KBM-7 (cell line): ENCODE measurements around the gene LMAN2L.

Source experiments
- DNase-seq: peaks from one replicate; pipeline ENCODE4 v3.0.0-alpha.2; 2015
- in situ Hi-C: fragments of 300-500 bp; cut with MboI; formaldehyde crosslinking; loops from 2 replicates; pipeline ENCODE4 v1.14.3; 2020; ENCODE audit warnings: low sequenced_read_pairs, low pct_unique_long_range_greater_than_20kb, mixed read lengths

LMAN2L gene

DNA sequence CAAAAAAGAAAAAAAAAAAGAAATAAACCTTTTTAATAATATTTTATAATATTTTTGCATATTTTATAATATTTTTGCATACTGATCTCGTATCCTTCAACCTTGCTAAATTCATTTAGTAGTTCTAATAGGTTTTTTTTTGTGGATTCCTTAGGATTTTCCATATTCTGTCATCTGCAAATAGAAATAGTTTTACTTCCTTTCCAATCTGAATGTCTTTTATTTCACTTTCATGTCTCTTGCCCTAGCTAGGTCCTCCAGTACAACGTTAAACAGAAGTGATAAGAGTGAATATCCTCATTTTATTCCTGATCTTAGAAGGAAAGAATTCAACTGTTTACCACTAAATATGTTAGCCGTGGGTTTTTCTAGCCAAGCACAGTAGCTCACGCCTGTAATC, 13.7 kb downstream of the LMAN2L start:
- in situ Hi-C loops: no loop called here
- no peak for DNase-seq

DNA sequence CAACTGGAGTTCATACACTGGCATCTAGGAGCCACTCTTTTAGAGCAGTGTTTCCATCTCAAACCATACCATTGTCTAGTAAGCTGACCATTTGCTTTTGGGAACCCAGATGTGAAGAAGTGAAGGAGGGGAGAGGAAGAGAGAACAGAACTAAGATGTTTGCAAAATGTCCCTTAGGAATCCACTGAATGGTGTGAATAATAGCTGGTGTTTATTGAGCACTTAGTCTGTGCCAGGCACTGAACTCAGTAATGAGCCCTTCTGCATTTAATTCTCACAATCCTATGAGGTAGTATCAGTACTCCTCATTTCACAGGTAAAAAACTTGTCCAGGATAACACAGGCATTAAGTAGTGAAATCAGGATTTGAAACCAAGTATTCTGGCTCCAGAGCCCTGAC, 23.5 kb downstream of the LMAN2L start:
- in situ Hi-C loops: no loop called here
- DNase-seq: no peak

DNA sequence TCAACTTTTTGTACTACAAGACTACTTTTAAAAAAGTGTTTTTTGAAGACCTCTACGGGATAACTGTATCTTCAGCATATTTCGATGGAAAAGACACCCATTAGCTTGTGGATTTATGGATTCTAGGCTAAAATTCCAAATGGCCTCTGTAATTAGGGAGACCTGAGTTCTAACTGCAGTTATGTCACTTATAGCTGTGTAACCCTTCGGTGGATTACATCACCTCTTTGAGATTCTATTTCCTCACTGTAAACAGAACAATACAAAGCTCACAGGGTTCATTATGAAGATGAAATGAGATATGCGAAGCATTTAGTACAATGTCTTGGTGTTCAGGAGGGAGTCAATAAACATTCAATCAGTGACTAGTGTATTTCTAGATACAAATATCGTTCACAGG, 24.2 kb downstream of the LMAN2L start:
- in situ Hi-C loops: no loop called here

DNA sequence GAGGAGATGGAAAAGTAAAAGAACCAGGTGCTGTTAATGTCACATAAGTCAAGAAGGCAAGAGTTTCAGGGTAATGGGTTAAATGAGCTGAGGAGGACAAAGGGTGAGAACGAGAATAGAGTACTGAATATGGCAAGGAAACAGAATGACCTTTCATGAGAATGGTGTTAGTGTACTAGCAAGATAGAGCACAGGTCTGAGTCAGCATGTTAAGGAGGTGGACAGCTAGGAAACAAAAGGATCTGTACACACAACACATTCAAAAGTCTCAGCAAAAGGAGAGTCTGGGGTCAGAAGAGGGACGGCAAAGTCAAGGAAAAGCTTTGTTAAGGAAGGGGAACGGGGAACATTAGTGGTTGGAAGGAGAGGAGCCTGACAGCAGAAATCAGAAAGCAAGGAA, 28.9 kb downstream of the LMAN2L start:
- DNase-seq: no peak
- in situ Hi-C loops: no loop called here

More for the DNA sequence above, 24.2 kb downstream of the LMAN2L start:
- no peak for DNase-seq

DNA sequence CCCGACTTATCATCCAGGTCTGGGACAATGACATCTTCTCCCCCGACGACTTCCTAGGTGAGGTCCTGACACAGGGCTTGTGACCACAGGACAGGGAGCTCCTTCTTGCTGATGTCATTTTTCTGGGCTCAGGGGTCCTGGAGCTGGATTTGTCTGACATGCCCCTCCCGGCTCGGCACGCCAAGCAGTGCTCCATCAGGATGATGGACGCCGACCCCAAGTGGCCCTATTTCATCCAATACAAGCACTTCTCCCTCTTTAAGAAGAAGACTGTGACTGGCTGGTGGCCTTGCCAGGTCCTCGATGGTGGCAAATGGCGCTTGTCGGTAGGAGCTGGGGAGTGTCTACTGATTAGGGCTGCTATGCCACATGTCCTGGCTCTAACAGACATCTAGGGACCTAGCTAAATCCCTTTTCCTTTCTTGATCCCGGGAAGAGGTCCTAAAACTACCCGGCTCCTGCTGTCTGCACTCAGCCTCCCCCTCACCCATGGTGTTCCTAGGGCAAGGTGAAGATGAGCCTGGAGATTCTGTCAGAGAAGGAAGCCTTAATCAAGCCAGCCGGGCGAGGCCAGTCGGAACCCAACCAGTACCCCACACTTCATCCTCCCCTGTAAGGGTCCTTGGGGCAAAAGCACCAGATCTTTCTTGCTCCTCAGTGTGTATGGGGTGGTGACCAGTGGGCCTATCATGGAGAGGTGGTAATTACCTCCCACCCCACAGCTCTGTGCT, 36.7 kb downstream of the LMAN2L start:
- no peak for DNase-seq
- in situ Hi-C loops: no loop called here

DNA sequence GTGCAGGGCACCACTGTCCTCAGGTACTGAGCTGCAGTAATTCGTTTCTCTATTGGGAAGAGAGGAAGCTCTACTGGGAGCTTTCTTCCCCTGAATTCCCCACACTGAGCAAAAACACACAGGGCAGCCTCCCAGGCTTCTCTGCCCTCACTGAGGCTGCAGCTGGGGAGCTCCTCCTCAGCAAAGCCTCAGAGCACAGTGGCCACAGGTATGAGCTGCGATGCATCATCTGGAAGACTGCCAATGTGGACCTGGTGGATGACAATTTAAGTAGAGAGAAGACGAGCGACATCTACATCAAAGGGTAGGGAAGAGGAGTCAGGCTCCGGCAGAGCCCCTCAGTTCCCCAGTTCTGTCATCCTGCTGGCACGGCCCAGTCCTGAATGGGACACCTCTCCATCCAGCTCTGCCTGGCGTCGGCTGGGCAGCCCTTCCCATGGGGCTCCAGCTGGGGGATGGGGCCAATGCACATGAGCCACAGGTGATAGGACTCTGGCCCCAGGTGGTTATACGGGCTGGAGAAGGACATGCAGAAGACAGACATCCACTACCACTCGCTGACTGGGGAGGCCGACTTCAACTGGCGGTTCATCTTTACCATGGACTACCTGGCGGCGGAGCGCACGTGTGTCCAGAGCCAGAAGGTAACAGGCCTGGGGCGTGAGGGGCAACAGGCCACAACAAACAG, 37.6 kb downstream of the LMAN2L start:
- in situ Hi-C loops: no loop called here
- no peak for DNase-seq

DNA sequence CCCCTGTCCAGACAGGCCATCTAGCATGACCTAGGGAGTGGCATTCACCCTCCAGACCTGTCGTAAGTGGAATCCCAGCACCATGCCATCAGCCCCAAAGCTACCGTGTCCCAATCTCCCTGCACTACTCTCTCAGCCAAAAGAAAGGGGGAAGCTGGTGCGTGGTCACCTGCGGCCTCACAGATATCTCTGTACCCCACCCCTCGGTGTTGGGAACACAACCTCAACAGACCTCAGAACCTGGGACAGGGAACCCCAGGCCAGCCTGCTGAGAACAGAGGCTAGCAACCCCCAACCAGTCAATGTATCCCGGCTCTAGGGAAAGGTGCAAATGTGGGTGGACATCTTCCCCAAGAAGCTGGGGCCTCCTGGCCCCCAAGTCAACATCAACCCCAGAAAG, 38.2 kb downstream of the LMAN2L start:
- no peak for DNase-seq
- in situ Hi-C loops: no loop called here

DNA sequence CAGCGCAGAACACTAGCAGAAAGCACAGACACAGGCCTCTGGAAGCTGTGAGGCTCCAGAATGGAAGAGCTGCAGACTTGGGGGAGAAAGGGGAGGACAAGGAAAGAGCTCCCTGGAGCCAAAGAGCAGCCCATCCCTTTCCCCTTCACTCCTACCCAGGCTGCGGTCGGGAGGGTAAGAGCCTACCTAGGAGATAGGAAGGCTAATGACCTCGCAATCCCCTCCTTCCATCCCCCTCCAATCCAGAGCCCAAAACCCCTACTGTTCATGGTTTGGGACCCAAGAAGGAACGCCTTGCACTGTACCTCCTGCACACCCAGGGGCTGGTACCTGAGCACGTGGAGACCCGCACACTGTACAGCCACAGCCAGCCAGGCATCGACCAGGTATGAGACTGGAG, 39.8 kb downstream of the LMAN2L start:
- in situ Hi-C loops: no loop called here
- no peak for DNase-seq

DNA sequence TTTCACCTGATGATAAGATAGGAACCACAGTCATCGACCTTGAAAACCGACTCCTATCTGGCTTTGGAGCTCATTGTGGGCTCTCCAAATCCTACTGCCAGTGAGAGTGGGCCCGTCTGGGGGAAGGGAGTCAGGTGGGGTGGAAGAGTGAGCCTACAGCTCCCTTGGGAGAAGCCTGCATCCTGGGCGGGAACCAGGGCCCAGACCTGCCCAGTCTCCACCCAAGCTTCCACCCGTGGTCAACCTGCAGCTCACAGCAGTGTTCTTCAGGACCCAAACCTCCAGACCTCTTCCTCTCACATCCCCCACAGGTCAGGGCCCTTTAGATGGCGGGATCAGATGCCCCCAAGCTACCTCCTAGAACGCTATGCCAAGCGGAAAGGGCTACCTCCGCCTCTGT, 40.2 kb downstream of the LMAN2L start:
- in situ Hi-C loops: no loop called here
- DNase-seq: no peak

DNA sequence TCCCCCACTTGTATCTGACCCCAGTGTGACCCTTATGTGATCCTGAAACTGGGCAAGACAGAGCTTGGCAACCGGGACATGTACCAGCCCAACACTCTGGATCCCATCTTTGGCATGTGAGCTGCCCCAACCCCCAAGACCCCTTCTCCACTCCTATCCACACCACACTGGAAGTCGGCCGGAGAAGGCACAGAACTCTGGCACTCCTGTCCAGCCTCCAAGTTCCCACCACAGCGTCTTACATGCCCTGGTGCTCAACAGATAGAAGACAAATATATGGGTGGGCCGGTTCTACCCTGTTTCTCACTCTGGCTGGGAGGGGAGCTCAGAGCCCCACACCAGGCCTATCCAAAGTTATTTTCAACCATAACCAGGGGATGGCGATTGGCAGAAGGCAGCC, 40.8 kb downstream of the LMAN2L start:
- in situ Hi-C loops: no loop called here
- no peak for DNase-seq

DNA sequence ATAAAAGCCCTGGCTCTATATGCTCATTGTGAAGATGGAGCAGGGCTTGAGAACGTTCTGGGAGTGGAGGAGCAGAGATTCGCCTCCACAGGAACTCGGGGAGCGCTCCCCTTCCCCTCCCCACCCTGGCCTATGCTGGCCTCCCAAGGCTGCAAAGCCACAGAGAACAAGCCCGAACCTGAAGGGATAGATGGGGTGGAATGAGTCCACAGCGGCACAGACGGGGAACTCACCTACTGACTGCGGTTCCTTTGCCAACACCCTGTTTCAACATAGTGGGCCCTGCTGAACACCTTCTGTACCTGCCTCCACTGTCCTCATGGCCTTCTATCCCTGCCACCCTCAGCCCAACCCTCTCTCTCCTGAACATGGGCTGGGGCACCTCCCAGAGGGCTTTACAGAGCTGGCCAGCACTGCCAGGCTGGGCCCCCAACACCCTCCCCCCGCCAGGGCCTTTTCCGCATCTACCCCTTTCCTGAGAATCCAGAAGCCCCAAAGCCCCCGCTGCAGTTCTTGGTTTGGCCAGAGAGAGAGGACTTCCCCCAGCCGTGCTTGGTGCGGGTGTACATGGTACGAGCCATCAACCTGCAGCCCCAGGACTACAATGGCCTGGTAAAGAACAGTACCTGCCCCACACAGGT, 41.5 kb downstream of the LMAN2L start:
- in situ Hi-C loops: no loop called here
- DNase-seq: no peak

DNA sequence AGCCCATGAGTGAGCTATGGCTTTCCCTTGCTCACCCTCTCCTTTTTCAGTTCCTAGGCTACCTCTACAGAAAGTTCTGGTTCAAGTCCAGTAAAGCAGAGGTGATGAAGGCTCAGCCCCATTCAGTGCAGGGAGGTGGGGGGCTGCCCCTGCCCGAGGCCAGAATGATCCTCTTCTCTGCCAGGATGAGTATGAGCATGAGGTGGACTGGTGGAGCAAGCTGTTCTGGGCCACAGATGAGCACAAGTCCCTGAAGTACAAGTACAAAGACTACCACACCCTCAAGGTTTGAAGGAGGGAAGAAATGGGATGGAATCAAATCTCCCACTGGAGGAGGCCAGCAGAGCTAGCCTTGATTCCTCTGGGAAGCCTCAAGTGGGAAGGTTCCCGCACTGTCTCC, 42.4 kb downstream of the LMAN2L start:
- no peak for DNase-seq
- in situ Hi-C loops: no loop called here

DNA sequence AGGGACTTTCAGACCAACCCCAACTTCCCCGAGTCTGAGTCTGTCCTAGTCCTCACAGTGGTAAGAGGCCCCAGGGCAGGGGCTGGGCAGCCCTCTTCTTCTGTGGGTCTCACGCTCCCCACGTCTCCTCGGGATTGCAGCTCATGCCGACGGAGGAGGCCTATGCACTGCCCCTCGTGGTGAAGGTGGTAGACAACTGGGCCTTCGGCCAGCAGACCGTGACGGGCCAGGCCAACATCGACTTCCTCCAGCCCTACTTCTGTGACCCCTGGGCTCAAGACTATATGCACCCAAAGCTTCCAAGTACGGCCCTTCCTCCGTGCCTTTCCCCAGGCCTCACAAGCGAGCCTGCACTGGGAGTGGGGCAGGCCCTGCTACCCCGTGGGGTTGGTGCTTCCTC, 44.3 kb downstream of the LMAN2L start:
- in situ Hi-C loops: no loop called here
- no peak for DNase-seq

DNA sequence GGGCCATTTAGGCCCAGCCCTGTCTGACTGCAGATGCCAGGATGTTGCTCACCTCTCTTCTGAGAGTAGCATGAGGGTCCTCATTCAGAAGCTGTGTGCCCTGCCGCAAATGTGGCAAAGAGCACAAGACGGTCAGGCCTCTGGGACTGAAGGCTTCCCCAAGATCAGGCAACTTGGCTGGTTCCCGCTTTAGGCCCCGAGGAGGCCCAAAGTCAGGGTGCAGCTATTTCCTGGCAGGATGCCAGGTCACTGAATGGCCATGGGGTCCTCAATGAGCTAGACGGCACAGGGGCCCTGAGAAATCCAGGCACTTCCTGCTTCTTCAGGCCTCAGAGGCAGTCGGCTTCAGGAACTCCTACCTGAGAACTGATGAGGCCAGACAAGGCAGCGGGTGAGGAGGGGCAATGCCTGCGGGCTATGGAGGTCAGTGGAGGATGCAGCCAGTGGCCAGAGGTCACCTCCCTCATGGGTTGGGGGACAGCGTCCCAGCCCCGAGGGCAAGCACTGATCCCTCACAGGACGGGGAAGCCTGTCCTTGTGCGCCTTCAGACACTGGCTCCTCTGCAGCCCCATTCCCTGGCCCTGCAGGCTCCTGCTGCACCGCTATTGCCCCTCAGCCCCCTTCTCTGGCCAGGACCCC, 44.9 kb downstream of the LMAN2L start:
- in situ Hi-C loops: no loop called here
- no peak for DNase-seq

DNA sequence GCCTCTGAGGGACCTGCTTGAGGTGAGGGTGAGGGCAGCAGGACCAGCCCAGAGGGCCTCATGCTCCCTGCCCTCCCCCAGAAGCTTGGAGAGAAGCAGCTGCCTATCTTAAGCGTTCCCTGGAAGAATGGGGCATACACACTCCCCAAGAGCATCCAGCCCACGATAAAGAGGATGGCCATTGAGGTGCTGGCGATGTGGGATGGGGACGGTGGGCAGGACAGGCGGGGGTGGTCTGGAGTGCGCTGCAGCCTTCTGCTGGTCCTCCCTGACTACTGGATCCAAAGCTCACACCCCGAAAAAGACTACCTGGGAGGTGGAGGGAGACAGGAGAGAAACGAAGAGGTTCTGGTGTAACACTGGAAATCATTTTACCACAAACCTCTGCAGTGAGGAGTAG, 45.6 kb downstream of the LMAN2L start:
- in situ Hi-C loops: no loop called here
- no peak for DNase-seq

DNA sequence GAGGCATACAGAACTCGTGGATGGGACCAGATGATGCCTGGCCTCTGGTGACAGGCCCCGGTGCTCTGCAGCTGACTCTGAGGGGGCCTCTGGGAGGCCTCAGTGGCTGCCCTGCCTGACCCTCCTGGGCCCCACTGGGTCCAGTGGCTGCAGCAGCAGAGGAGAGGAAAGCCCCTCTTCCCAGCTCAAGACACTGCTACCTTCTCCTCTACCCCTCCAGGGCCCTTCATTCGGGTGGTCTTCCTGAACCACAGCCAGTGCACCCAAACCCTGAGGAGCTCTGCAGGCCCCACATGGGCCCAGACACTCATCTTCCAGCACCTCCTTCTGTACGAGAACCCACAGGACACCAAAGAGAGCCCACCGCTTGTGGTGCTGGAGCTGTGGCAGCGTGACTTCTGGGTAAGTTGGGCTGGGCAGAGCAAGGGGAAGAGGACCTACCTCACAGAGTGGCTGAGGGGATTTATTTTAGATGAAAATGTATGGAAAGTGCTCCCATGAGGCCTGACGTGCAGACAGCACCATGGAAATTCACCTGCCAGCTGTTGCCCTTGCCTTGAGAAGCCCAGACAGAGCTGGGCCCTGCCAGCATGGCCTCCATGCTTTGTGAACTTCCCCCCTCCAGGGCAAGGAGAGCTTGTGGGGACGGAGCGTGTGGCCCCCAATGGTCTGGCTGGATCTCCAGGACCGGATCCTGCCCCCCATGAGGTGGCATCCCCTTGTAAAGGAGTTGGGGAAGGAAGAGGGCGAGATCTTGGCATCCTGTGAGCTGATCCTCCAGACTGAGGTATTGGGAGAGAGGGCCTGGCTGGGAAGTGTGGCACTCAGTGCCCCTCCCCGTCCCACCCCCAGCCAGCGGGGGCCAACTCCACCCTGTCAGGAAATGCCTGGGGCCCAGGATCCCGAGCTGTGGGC, 46.3 kb downstream of the LMAN2L start:
- DNase-seq: no peak
- in situ Hi-C loops: no loop called here

DNA sequence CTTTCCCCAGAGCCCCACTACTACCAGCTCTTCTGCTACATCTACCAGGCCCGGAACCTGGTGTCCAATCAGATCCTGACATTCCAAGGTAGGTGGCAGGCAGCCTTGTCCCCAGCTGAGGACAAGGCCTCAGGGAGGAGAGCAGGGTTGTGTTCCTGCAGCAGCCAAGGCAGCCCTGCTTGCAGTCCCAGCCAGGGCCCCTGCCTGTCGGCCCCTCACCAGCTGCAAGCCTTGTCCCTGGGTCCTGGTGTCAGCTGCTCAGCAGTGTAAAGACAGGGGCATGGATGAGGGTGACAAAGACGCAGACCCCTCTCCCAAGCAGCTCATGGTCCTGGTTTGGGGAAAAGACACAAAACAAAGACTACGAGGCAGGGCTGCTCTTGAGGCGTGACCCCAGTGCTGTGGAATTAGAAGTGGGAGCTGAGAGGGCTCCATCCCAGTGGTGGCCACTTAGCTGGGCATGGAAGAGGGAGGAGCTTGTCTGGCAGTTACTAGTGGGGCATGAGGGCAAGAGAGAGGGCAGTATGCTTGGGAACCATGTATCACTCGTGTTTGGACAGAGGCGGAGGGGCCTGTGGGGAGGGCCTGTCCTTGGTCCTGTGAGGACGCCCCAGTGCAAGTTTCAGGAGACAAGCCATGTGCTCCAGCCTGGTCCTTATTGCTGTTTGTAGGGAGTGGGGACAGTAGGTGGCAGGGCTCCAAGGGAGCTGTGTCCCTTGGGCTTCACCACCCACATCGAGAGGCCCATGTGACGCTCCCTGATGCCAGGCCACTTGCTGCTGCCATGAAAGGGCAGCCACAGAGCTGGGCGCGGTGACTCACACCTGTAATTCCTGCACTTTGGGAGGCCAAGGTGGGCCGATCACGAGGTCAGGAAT, 47.5 kb downstream of the LMAN2L start:
- in situ Hi-C loops: no loop called here
- no peak for DNase-seq

DNA sequence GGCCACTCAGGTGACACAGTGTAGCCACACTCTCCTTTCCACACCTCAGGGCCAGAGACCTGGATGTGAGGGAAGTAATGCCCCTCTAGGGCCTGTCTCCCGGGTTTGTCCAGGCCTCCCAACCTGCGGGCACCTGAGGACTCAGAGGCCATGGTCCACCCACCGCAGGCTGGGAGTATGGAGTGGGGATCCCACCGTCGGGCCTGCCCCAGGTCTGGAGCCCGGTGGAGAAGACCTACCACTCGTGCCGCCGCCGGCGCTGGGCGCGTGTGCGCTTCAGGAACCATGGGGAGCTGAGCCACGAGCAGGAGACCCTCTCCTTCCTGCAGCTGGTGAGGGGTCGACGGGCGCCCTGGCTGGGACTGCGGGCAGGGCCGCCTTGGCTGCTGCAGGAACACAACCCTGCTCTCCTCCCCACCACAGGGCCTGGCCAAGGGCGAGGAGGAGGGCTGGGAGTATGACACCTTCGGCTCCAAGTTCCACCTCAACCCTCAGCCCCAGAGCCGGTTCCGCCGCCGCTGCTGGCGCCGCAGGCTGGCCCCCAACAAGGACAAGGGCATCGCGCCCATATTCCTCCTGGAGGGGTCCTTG, 48.7 kb downstream of the LMAN2L start:
- no peak for DNase-seq
- in situ Hi-C loops: no loop called here
